HepG2 (cell line): ENCODE results near the gene RERE. TPM values are rescaled to one million over a fixed set of nuclear protein-coding genes. Genes with fewer than 3 reads are reported as not detected.
A peak's percentile ranks its signal among the peaks of the same experiment; 100 is the strongest.

Experiments
- ATF1 ChIP-seq: IDR thresholded peaks from 2 replicates; pipeline ENCODE4 v1.6.1; 2016; ENCODE audit warnings: mild to moderate bottlenecking, control low read depth
- EHMT2 ChIP-seq: fragments of 200-600 bp; sonication (generic); IDR thresholded peaks from 2 replicates; pipeline ENCODE4 v1.7.0; 2017; ENCODE audit warnings: antibody characterized with exemption, low read depth, low read length, borderline replicate concordance
- SOX6 ChIP-seq, 2 experiments: fragments of 450-650 bp in 1 of 2; sonication (generic) in 1 of 2; formaldehyde crosslinking in 1 of 2; IDR thresholded peaks; 2 replicates each; pipeline versions ENCODE4 v1.4.0 to v1.6.1; 2017 to 2020; ENCODE audit warnings: antibody characterized with exemption in 1 of 2, mild to moderate bottlenecking in 1 of 2, missing genetic modification reagents in 1 of 2
- ZFP1 ChIP-seq: IDR thresholded peaks from 2 replicates; pipeline ENCODE4 v1.6.1; 2016
- ZMAT3 ChIP-seq: sonication (generic); formaldehyde crosslinking; conservative IDR thresholded peaks from 2 replicates; pipeline ENCODE4 v1.7.0; 2021; ENCODE audit warnings: missing genetic modification reagents
- ZNF75D ChIP-seq: sonication (generic); formaldehyde crosslinking; IDR thresholded peaks from 2 replicates; pipeline ENCODE4 v1.8.1; 2023; ENCODE audit warnings: missing genetic modification reagents, mild to moderate bottlenecking, borderline replicate concordance
- ZSCAN29 ChIP-seq: sonication (generic); formaldehyde crosslinking; conservative IDR thresholded peaks from 2 replicates; pipeline ENCODE4 v1.4.0; 2020; ENCODE audit warnings: mild to moderate bottlenecking, missing genetic modification reagents
- polyA plus RNA-seq, 8 experiments: library from polyadenylated mRNA; depleted of rRNA in 3 of 8; stranded (reverse) in 7 of 8; unstranded in 1 of 8; fragments of >200 nt; fragmentation: Illumina TruSeq in 4 of 8; extraction: Trizol in 4 of 8; gene quantifications; 2 replicates each; pipeline versions ENCODE4 v1.2.1 to v1.2.3, GENCODE V29; 2011 to 2016; ENCODE audit warnings: low read depth in 4 of 8, missing spikeins in 1 of 8, mixed read lengths in 1 of 8; ENCODE audit not compliant: insufficient read depth in 1 of 8
- total RNA-seq, 5 experiments: library from RNA; depleted of rRNA; stranded (reverse); fragments of >200 nt; fragmentation: Illumina TruSeq; extraction: Trizol; gene quantifications; 2 replicates each; pipeline ENCODE4 v1.2.3, GENCODE V29; 2016; ENCODE audit warnings: low read depth in 1 of 5
- TF ChIP-seq, protein P1 (sequence below): IDR thresholded peaks from 2 replicates; pipeline ENCODE4 v1.6.1; 2016; ENCODE audit warnings: control low read depth
- TF ChIP-seq, protein P2 (sequence below): sonication (generic); formaldehyde crosslinking; IDR thresholded peaks from 2 replicates; pipeline ENCODE4 v1.4.0; 2020; ENCODE audit warnings: missing genetic modification reagents
- TF ChIP-seq, protein P3 (sequence below): sonication (generic); formaldehyde crosslinking; IDR thresholded peaks from 2 replicates; pipeline ENCODE4 v1.5.1; 2020; ENCODE audit warnings: missing genetic modification reagents, mild to moderate bottlenecking, borderline replicate concordance
- TF ChIP-seq, protein P4 (sequence below): sonication (generic); formaldehyde crosslinking; IDR thresholded peaks from 2 replicates; pipeline ENCODE4 v1.8.0; 2022; ENCODE audit warnings: low read depth, missing genetic modification reagents
- TF ChIP-seq, protein P5 (sequence below): sonication (generic); formaldehyde crosslinking; IDR thresholded peaks from 2 replicates; pipeline ENCODE4 v1.4.0; 2020; ENCODE audit warnings: missing genetic modification reagents
- TF ChIP-seq, protein P6 (sequence below): sonication (generic); formaldehyde crosslinking; IDR thresholded peaks from 2 replicates; pipeline ENCODE4 v1.5.0; 2020; ENCODE audit warnings: mild to moderate bottlenecking, missing genetic modification reagents, borderline replicate concordance
- TF ChIP-seq, protein P7 (sequence below): sonication (generic); formaldehyde crosslinking; IDR thresholded peaks from 2 replicates; pipeline ENCODE4 v1.8.0; 2022; ENCODE audit warnings: mild to moderate bottlenecking, missing genetic modification reagents; ENCODE audit not compliant: insufficient replicate concordance

Gene RERE
- total and polyA plus RNA-seq, 2 of the 13 experiments (the other 11 are each of a cell fraction or from before 2014, with no cell fraction given), result 18.3 to 21.9 TPM

DNA sequence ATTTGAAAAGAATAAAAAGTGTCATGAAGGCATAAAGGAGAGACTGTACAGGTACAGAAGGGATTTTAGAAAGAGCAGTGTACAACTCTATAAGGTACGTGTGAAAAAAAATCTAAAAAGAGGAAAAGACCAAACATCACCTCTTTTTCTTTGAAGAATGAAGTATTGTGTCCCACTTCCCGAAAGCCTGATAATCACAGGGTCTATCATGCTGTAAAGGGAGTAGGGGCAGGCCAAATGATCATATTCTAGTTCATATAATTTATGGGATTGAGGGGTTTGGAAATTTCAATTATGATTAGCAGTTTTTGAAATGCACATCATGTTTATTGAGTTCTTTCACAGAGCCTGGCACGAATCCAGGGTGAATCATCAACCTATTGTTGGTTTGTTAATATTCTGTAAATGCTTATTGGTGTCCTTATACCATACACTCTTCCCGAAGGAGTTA, 910 bp upstream of the RERE start (continued):
- TF ChIP-seq ZSCAN29 (CRISPR knock-in tag), result no peak
- TF ChIP-seq ZFP1, result no peak
- TF ChIP-seq, protein P1, sequence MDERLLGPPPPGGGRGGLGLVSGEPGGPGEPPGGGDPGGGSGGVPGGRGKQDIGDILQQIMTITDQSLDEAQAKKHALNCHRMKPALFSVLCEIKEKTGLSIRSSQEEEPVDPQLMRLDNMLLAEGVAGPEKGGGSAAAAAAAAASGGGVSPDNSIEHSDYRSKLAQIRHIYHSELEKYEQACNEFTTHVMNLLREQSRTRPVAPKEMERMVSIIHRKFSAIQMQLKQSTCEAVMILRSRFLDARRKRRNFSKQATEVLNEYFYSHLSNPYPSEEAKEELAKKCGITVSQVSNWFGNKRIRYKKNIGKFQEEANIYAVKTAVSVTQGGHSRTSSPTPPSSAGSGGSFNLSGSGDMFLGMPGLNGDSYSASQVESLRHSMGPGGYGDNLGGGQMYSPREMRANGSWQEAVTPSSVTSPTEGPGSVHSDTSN (CRISPR knock-in tag), result no peak
- TF ChIP-seq, protein P2, sequence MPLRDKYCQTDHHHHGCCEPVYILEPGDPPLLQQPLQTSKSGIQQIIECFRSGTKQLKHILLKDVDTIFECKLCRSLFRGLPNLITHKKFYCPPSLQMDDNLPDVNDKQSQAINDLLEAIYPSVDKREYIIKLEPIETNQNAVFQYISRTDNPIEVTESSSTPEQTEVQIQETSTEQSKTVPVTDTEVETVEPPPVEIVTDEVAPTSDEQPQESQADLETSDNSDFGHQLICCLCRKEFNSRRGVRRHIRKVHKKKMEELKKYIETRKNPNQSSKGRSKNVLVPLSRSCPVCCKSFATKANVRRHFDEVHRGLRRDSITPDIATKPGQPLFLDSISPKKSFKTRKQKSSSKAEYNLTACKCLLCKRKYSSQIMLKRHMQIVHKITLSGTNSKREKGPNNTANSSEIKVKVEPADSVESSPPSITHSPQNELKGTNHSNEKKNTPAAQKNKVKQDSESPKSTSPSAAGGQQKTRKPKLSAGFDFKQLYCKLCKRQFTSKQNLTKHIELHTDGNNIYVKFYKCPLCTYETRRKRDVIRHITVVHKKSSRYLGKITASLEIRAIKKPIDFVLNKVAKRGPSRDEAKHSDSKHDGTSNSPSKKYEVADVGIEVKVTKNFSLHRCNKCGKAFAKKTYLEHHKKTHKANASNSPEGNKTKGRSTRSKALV (CRISPR knock-in tag), result no peak
- TF ChIP-seq, protein P3, sequence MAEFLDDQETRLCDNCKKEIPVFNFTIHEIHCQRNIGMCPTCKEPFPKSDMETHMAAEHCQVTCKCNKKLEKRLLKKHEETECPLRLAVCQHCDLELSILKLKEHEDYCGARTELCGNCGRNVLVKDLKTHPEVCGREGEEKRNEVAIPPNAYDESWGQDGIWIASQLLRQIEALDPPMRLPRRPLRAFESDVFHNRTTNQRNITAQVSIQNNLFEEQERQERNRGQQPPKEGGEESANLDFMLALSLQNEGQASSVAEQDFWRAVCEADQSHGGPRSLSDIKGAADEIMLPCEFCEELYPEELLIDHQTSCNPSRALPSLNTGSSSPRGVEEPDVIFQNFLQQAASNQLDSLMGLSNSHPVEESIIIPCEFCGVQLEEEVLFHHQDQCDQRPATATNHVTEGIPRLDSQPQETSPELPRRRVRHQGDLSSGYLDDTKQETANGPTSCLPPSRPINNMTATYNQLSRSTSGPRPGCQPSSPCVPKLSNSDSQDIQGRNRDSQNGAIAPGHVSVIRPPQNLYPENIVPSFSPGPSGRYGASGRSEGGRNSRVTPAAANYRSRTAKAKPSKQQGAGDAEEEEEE (CRISPR knock-in tag), result no peak
- TF ChIP-seq ATF1 (CRISPR knock-in tag), result 0 out of 2 replicates have a peak, but pooled peaks have one; percentile 8
- TF ChIP-seq, protein P4, sequence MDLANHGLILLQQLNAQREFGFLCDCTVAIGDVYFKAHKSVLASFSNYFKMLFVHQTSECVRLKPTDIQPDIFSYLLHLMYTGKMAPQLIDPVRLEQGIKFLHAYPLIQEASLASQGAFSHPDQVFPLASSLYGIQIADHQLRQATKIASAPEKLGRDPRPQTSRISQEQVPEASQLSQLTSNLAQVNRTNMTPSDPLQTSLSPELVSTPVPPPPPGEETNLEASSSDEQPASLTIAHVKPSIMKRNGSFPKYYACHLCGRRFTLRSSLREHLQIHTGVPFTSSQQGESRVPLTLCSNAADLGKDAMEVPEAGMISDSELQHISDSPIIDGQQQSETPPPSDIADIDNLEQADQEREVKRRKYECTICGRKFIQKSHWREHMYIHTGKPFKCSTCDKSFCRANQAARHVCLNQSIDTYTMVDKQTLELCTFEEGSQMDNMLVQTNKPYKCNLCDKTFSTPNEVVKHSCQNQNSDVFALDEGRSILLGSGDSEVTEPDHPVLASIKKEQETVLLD (CRISPR knock-in tag), result peak; percentile 2; the same call in 1 of the 2 replicates
- no peak for TF ChIP-seq EHMT2
- TF ChIP-seq SOX6 (IDR thresholded peaks at IDR 0.05), result no peak
- peak; percentile 15; the same call in 1 of the 2 replicates for TF ChIP-seq SOX6 (CRISPR knock-in tag; IDR thresholded peaks at IDR 0.05)
- 0 out of 2 replicates have a peak, but pooled peaks have one; percentile 21 for TF ChIP-seq ZMAT3 (CRISPR knock-in tag)
- TF ChIP-seq, protein P5, sequence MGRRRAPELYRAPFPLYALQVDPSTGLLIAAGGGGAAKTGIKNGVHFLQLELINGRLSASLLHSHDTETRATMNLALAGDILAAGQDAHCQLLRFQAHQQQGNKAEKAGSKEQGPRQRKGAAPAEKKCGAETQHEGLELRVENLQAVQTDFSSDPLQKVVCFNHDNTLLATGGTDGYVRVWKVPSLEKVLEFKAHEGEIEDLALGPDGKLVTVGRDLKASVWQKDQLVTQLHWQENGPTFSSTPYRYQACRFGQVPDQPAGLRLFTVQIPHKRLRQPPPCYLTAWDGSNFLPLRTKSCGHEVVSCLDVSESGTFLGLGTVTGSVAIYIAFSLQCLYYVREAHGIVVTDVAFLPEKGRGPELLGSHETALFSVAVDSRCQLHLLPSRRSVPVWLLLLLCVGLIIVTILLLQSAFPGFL (CRISPR knock-in tag), result no peak
- TF ChIP-seq, protein P6, sequence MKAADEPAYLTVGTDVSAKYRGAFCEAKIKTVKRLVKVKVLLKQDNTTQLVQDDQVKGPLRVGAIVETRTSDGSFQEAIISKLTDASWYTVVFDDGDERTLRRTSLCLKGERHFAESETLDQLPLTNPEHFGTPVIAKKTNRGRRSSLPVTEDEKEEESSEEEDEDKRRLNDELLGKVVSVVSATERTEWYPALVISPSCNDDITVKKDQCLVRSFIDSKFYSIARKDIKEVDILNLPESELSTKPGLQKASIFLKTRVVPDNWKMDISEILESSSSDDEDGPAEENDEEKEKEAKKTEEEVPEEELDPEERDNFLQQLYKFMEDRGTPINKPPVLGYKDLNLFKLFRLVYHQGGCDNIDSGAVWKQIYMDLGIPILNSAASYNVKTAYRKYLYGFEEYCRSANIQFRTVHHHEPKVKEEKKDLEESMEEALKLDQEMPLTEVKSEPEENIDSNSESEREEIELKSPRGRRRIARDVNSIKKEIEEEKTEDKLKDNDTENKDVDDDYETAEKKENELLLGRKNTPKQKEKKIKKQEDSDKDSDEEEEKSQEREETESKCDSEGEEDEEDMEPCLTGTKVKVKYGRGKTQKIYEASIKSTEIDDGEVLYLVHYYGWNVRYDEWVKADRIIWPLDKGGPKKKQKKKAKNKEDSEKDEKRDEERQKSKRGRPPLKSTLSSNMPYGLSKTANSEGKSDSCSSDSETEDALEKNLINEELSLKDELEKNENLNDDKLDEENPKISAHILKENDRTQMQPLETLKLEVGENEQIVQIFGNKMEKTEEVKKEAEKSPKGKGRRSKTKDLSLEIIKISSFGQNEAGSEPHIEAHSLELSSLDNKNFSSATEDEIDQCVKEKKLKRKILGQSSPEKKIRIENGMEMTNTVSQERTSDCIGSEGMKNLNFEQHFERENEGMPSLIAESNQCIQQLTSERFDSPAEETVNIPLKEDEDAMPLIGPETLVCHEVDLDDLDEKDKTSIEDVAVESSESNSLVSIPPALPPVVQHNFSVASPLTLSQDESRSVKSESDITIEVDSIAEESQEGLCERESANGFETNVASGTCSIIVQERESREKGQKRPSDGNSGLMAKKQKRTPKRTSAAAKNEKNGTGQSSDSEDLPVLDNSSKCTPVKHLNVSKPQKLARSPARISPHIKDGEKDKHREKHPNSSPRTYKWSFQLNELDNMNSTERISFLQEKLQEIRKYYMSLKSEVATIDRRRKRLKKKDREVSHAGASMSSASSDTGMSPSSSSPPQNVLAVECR, result no peak
- TF ChIP-seq, protein P7, sequence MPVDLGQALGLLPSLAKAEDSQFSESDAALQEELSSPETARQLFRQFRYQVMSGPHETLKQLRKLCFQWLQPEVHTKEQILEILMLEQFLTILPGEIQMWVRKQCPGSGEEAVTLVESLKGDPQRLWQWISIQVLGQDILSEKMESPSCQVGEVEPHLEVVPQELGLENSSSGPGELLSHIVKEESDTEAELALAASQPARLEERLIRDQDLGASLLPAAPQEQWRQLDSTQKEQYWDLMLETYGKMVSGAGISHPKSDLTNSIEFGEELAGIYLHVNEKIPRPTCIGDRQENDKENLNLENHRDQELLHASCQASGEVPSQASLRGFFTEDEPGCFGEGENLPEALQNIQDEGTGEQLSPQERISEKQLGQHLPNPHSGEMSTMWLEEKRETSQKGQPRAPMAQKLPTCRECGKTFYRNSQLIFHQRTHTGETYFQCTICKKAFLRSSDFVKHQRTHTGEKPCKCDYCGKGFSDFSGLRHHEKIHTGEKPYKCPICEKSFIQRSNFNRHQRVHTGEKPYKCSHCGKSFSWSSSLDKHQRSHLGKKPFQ (CRISPR knock-in tag), result no peak
- no peak for TF ChIP-seq ZNF75D (CRISPR knock-in tag)
